HG02678 (cell line): ENCODE measurements around the gene EHF.

Experiments
- ATAC-seq: cut with Tn5 transposase; IDR thresholded peaks from one replicate; pipeline ENCODE4 v1.9.1; 2021; ENCODE audit warnings: mild to moderate bottlenecking, moderate library complexity; ENCODE audit not compliant: unreplicated experiment

Gene EHF

GRCh38 chr11:34601609-34602008 is 19.3 kb upstream of the EHF start:
- ATAC-seq = no peak

DNA sequence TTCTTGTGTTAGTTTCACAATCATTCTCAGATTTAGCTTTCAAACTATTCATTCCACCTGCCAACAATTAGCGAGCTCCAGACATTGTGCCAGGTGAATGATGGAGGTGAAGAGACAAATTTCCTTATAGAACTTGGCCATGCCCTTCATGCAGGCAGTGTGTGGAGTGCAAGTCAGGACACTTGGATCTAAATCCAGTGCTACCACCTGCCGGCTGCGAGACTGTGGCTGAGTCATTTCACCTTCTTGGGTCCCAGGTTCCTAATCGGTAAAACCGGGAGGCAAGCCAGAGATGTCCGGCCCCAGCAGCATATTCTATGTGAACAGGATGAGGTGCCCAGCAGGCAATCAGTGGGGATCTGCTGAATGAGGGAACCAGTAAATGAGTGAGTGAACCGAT is 18.6 kb upstream of the EHF start:
- ATAC-seq = no peak

DNA sequence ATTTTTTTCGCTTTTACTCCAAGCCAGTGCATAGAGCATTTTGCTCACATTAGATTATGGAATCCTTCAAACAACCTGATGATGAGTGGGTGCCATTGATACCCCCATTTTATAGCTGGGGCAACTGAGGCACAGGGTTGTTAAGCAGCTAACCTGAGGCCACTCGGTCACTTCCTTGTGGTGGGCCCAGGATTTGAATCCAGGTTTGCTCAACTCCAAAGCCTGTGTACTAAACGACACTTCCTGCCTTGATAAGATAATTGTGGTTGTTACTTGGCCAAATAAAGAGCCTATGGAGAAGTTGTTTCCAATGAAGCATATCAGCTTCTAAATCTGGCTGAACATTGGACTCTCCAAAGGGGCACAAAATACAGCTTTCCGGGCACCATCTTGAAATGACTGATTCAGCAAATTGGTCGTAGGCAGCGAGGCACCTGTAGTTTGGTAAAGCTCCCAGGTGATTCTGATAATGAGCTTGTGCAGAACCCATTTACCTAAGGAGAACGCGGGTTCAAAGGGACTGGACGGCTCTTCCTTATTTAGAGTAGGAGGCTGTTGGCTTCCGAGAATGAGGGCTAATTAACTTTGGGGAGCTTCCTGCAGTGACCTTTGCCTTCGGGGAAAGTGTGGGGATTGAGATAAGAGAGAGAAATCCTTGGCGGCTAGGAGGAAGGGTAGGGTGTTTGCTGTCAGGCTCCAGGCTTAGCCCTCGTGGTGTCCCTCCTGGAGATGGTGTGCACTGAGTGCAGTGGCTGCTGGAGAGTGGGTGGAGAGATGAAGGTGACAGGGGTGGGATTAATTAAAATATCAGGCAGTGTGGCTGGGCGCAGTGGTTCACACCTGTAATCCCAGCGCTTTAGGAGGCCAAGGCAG is 17.5 kb upstream of the EHF start:
- ATAC-seq = no peak

GRCh38 chr11:34604145-34604544 is 16.7 kb upstream of the EHF start:
- no peak for ATAC-seq

GRCh38 chr11:34604911-34605310 is 16.0 kb upstream of the EHF start:
- no peak for ATAC-seq

DNA sequence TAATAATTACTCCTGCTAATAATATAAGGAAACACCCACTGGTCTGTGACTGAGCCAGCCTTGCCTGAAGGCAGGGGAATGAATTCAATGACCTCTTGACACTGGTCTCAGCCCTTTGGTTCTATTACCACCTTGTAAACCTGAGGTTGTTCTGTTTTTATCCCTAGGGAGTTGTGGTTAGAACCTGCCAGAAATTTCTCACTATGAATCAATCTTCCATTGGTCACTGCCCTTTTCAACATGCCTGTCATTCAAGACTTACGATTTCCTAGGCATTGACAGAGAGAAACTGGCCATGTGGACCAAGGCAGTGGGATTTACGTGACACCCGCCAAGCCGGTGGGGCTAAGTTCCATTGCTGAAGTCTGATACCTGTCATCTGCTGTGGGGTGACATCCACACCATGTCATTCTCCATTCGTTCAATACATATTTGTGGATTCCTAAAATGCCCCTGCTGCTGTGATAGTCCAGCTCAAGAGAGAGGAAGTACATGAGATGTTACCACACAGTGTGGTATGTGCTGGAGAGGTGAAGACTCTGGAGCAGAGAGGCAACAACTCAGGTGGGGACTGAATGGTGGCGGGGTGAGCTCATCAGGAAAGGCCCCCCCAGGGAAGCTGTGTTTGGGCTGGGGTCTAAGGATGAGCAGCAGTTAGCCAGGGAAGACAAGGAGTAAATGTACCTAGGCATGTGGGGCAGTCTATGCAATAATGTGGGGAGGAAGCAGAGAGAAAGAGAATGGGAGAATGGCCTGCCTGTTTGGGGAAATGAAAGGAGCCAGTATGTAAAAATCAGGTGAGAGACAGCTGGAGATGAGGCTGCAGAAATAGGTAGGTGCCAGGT is 15.2 kb upstream of the EHF start:
- ATAC-seq = no peak

DNA sequence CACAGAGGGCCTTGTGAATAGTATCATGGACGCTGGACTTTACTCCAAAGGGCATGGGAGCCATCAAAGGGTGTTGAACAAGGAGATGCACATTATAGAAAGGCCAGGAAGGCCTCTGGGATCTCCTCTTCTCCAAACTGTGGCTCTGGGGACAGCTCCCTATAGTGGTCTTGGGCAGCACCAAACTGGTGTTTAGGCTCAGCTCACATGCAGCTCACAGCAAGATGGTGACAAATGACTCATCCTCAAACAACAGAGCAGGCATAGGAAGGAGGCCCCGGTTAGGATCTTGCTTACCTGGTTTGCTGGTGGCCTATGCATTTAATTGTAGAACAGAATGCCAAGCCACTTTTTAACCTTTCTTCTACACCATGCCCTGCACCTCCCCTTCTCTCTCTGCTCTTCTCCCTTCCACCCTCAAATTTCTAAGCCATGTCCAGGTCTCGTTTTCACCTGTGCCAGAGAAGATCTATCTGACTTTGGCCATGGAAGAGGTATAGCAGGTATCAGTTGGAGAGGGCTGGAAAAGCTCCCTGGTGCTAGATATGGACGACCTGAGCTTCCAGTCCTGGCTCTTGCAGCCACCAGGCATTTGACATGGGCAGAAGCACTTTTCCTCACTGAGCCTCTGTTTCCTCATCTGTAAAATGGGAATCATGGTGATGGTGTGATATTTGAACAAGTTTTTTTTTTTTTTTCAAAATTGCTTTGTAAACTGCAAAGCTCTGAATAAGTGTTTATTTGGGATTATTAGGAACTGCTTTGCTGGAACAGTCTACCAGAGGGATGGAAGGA is 14.4 kb upstream of the EHF start:
- ATAC-seq = no peak

- no peak for ATAC-seq
Measured at GRCh38 chr11:34609187-34609751, 11.6 kb upstream of the EHF start.

- no peak for ATAC-seq
Measured at GRCh38 chr11:34609850-34610249, 11.0 kb upstream of the EHF start.

DNA sequence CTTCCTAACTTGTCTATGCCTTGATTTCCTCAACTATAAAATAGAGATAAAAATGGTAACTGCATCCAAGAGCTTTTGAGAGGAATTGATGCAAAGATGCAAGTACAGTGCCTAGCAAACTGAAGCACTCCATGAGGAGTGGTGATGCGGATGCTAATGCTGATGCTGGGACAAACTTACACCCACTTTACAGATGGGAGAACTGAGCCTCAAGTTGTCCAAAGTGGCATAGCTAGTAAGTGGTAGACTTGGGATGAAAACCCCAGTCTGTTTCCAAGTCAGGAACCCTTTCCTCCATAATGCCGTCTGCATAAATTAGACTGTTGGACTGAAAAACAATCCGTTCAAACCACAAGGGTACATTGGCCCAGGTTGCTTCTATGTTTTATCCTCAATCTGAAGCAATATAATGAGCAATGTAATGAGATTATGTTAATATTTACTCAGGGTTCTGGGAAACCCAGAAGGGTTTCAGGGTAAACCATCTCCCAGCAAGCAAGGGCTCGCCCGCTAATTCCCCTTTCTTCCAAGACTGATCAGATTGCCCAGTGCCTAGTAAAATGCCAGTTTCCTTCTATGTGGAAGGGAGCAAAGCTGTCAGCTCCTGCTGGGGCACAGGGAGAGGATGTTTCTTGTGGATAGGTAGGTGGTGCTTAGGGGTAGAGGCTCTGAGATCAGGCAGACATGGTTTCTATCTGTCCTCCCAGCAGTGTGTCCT is 10.4 kb upstream of the EHF start:
- ATAC-seq = no peak

DNA sequence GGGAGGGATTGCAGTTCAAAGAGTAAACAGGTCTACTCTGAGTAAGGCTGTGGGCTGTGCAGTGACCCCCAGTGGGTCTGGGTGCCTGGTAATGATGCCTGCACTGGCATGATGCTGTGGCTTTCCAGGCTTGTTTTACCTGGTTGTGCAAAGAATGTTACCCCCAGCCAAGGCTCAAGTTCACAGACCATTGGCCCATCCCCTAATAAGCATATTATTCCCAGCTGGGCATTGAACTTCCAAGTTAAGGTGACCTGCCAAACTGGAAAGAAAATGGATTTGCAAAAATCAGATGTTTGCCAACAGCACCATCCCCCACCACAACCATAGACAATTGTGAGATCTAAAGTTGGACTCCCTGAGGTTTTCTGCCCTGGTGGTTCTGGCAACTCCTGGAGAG is 7.9 kb upstream of the EHF start:
- no peak for ATAC-seq

DNA sequence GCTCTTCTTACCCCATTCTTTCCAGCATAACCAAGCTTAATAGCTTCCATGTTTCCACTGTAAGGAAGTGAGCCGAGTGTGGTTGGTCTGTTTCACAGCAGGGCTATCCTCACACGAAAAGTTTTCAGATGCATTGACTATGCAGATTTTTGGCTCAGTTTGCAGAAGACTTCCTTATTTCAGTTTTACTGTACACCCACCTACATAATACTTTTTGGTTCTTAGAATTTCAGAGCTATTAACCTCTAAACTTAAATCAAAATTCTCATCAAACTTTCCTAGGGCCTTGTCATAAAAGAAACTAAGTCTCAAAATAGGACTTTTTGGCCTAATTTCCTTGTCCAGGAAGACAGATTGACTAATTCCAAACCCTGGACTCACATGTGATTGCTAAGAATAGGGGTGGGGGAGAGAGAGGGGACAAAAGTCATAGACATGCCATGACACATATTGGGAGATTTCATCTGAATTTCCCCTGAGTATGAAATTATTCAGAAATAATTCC is 7.3 kb upstream of the EHF start:
- peak; percentile 92 for ATAC-seq

GRCh38 chr11:34614344-34615104 is 6.4 kb upstream of the EHF start:
- ATAC-seq = peak; percentile 39

- ATAC-seq = no peak
Measured at GRCh38 chr11:34616086-34616485, 4.8 kb upstream of the EHF start.

- no peak for ATAC-seq
Measured at GRCh38 chr11:34616830-34617504, 3.9 kb upstream of the EHF start.

GRCh38 chr11:34618406-34618805 is 2.5 kb upstream of the EHF start:
- ATAC-seq = no peak

GRCh38 chr11:34619062-34619516 is 1.8 kb upstream of the EHF start:
- no peak for ATAC-seq

DNA sequence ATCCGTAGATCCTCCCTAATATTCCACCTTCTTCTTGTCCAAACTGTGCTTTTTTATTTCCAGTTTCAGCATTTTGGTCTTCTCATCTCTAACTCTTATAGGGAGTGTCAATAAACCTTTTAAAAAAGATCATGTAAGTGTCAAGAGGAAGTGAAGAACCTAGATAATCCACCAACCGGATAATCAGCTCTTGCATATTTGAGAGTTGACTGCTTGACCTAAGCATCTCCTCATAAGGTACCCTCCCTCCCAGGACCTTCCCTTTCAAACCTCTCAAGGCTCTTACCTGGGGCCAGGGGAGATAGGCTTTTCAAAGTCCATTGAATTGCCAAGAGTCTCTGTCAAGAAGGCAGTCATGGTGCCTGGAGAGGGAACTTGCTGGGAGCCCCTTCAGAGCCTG is 691 bp upstream of the EHF start:
- no peak for ATAC-seq

- ATAC-seq = no peak
Measured at GRCh38 chr11:34621876-34622275, 983 bp downstream of the EHF start.
